Measurements from ENCODE around the gene FGG. TPM values are rescaled to one million over a fixed set of nuclear protein-coding genes. Genes with fewer than 3 reads are reported as not detected.

The FGG gene
- polyA plus RNA-seq (ENCODE audit: insufficient read length), result not detected
- long read RNA-seq, donor 1, result 0 reads
- long read RNA-seq, donor 2, result 0 reads
- long read RNA-seq, donor 3, partial matches to known transcripts, result 0 of 1 reads
- long read RNA-seq, donor 3, other reads (novel, unspliced or antisense), result 0 of 1 reads
- long read RNA-seq, donor 4, result 0 reads
- long read RNA-seq, donor 5, result 0 reads
- long read RNA-seq, donor 6, partial matches to known transcripts, result 0 of 1 reads
- long read RNA-seq, donor 6, other reads (novel, unspliced or antisense), result 0 of 1 reads
- long read RNA-seq, donor 7, result 0 reads
- long read RNA-seq, donor 8, result 0 reads

- no peak for DNase-seq
Measured at GRCh38 chr4:154612472-154613414, at the start of gene FGG. TSS of gene FGG (minus strand) at chr4:154612656. CDS start at chr4:154612609, 47 bp downstream.

GRCh38 chr4:154660052-154660451, 47.6 kb upstream of the FGG start:
- DNase-seq, result peak; percentile 2

- DNase-seq, result no peak
Measured at GRCh38 chr4:154658680-154659405, 46.4 kb upstream of the FGG start.

GRCh38 chr4:154643493-154643892, 31.0 kb upstream of the FGG start:
- DNase-seq, result no peak

- DNase-seq, result no peak
Measured at GRCh38 chr4:154642373-154643009, 30.0 kb upstream of the FGG start.

GRCh38 chr4:154640999-154641398, 28.5 kb upstream of the FGG start:
- DNase-seq, result no peak

GRCh38 chr4:154634058-154634457, 21.6 kb upstream of the FGG start:
- DNase-seq, result no peak

- DNase-seq, result no peak
Measured at GRCh38 chr4:154631828-154632227, 19.4 kb upstream of the FGG start.

- DNase-seq, result no peak
Measured at GRCh38 chr4:154630324-154630723, 17.9 kb upstream of the FGG start.

- DNase-seq, result peak; percentile 63
Measured at GRCh38 chr4:154626793-154627484, 14.5 kb upstream of the FGG start.

GRCh38 chr4:154625971-154626370, 13.5 kb upstream of the FGG start:
- no peak for DNase-seq

- no peak for DNase-seq
Measured at GRCh38 chr4:154623995-154624394, 11.5 kb upstream of the FGG start.

GRCh38 chr4:154623436-154623835, 11.0 kb upstream of the FGG start:
- DNase-seq, result no peak

GRCh38 chr4:154622598-154622997, 10.1 kb upstream of the FGG start:
- DNase-seq, result peak; percentile 44

GRCh38 chr4:154620111-154620510, 7.7 kb upstream of the FGG start:
- DNase-seq, result no peak

- no peak for DNase-seq
Measured at GRCh38 chr4:154618708-154619315, 6.4 kb upstream of the FGG start.

- no peak for DNase-seq
Measured at GRCh38 chr4:154617820-154618317, 5.4 kb upstream of the FGG start.

GRCh38 chr4:154616731-154617130, 4.3 kb upstream of the FGG start:
- no peak for DNase-seq

GRCh38 chr4:154616287-154616686, 3.8 kb upstream of the FGG start:
- no peak for DNase-seq

GRCh38 chr4:154615211-154615610, 2.8 kb upstream of the FGG start:
- no peak for DNase-seq

GRCh38 chr4:154614306-154614705, 1.9 kb upstream of the FGG start:
- no peak for DNase-seq
